Brain microvascular endothelial cell (primary cell): ENCODE measurements around the gene NKIRAS1.
A peak's percentile ranks its signal among the peaks of the same experiment; 100 is the strongest.

Experiments used
- DNase-seq: peaks from one replicate; pipeline ENCODE4 v3.0.0-alpha.2; 2020
- H3K27ac ChIP-seq: fragments of 250-450 bp; sonication (Bioruptor Pico); 2 replicates; pipeline ENCODE4 v1.5.1; 2020; ENCODE audit warnings: mild to moderate bottlenecking, moderate library complexity
- H3K27me3 ChIP-seq: fragments of 250-450 bp; sonication (Bioruptor Pico); replicated peaks from 2 replicates; pipeline ENCODE4 v1.5.1; 2020; ENCODE audit warnings: mild to moderate bottlenecking
- H3K36me3 ChIP-seq: fragments of 250-450 bp; sonication (Bioruptor Pico); replicated peaks from 2 replicates; pipeline ENCODE4 v1.5.1; 2020; ENCODE audit warnings: mild to moderate bottlenecking
- H3K4me3 ChIP-seq: 2 replicates; pipeline ENCODE4 v1.5.1; 2011; ENCODE audit warnings: low read depth, mild to moderate bottlenecking, control low read depth, low read length, moderate library complexity
- CTCF ChIP-seq: IDR thresholded peaks from 2 replicates; pipeline ENCODE4 v1.5.1; 2011; ENCODE audit warnings: low read depth, mild to moderate bottlenecking, moderate library complexity, low read length, control low read depth, inconsistent platforms; ENCODE audit errors: missing control alignments
- in situ Hi-C: cut with HindIII; loops from 2 replicates; pipeline ENCODE4 v1.10.0; 2017; ENCODE audit warnings: low sequenced_read_pairs, low pct_ligation_motif_present

Gene NKIRAS1

GRCh38 chr3:23944007-23944783 lies 27.4 kb upstream of the NKIRAS1 start:
- peak overlapping the region; percentile 71 for H3K4me3 ChIP-seq
- no peak overlapping the region for H3K27ac ChIP-seq
- no peak for DNase-seq
- in situ Hi-C loops: no loop called here
- H3K36me3 ChIP-seq: no peaks in the 10 kb centered on the region
- no peak for TF ChIP-seq CTCF
- H3K27me3 ChIP-seq: no peaks in the 10 kb centered on the region

- Histone ChIP-seq H3K4me3 (no peak overlapping the region), H3K36me3 (no peaks in the 10 kb centered on the region), H3K27me3 (no peaks in the 10 kb centered on the region), H3K27ac (no peak overlapping the region)
- DNase-seq: no peak
- TF ChIP-seq CTCF: no peak
- in situ Hi-C loops: no loop called here
Observed at GRCh38 chr3:23942546-23942945, 25.8 kb upstream of the NKIRAS1 start.

- no peak for DNase-seq
- in situ Hi-C loops: no loop called here
- Histone ChIP-seq H3K27me3 (no peaks in the 10 kb centered on the region), H3K4me3 (no peak overlapping the region), H3K27ac (no peak overlapping the region), H3K36me3 (no peaks in the 10 kb centered on the region)
- no peak for TF ChIP-seq CTCF
Observed at GRCh38 chr3:23941440-23941839, 24.6 kb upstream of the NKIRAS1 start.

GRCh38 chr3:23940775-23941174 lies 24.0 kb upstream of the NKIRAS1 start:
- H3K27me3 ChIP-seq: no peaks in the 10 kb centered on the region
- no peak overlapping the region for H3K27ac ChIP-seq
- no peak overlapping the region for H3K4me3 ChIP-seq
- in situ Hi-C loops: no loop called here
- H3K36me3 ChIP-seq: no peaks in the 10 kb centered on the region
- no peak for DNase-seq
- no peak for TF ChIP-seq CTCF

DNA sequence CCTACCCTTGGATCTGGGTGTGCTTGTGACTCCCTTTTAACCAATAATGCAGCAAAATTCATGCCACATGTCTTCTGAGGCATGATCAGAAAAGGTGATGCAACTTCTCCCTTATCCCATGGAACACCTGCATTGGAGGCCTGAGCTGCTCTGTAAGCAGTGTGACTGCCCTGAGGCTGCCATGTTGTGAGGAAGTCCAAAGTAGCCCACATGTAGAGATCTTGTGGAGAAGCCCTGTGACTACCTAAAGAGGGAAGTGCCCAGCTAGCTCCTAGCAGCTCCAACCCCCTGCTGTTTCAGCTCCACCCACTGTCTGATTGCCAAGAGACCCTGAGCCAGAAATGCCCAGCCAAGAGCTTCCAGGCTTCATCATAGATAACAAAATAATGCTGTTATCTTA lies 21.9 kb upstream of the NKIRAS1 start:
- Histone ChIP-seq H3K27me3 (no peaks in the 10 kb centered on the region), H3K4me3 (no peak overlapping the region), H3K27ac (no peak overlapping the region), H3K36me3 (no peaks in the 10 kb centered on the region)
- TF ChIP-seq CTCF: no peak
- in situ Hi-C loops: no loop called here
- no peak for DNase-seq

- in situ Hi-C loops: no loop called here
- Histone ChIP-seq H3K4me3 (no peak overlapping the region), H3K36me3 (no peaks in the 10 kb centered on the region), H3K27me3 (no peaks in the 10 kb centered on the region), H3K27ac (no peak overlapping the region)
- no peak for DNase-seq
- TF ChIP-seq CTCF: no peak
Observed at GRCh38 chr3:23937296-23937695, 20.5 kb upstream of the NKIRAS1 start.
